Measurements from ENCODE around the gene LENG9. TPM values are rescaled to one million over a fixed set of nuclear protein-coding genes. Genes with fewer than 3 reads are reported as not detected.

Gene LENG9
- total and polyA plus RNA-seq, 2 of the 13 experiments (the other 11 are each of a cell fraction or from before 2014, with no cell fraction given), result 0.75 to 2.9 TPM

GRCh38 chr19:54470991-54471782 is 7.6 kb upstream of the LENG9 start (continued):
- TF ChIP-seq MTA1 (CRISPR knock-in tag; IDR thresholded peaks at IDR 0.05; ENCODE audit: borderline replicate concordance) (0 out of 2 replicates have a peak, but pooled peaks have one; percentile 24), MAZ (IDR thresholded peaks at IDR 0.05; ENCODE audit: borderline replicate concordance, low read depth, low read length) (no peak), MAZ (CRISPR knock-in tag; IDR thresholded peaks at IDR 0.05; ENCODE audit: low read depth) (no peak), ZBTB7A (CRISPR knock-in tag; IDR thresholded peaks at IDR 0.05) (no peak), ZNF878 (CRISPR knock-in tag; IDR thresholded peaks at IDR 0.05) (no peak), HNRNPL (IDR thresholded peaks at IDR 0.05; ENCODE audit: low read depth, low read length) (0 out of 2 replicates have a peak, but pooled peaks have one; percentile 34), MED1 (CRISPR knock-in tag; IDR thresholded peaks at IDR 0.05) (no peak), ZFP1 (CRISPR knock-in tag; IDR thresholded peaks at IDR 0.05) (no peak)
- TF ChIP-seq, protein P1, sequence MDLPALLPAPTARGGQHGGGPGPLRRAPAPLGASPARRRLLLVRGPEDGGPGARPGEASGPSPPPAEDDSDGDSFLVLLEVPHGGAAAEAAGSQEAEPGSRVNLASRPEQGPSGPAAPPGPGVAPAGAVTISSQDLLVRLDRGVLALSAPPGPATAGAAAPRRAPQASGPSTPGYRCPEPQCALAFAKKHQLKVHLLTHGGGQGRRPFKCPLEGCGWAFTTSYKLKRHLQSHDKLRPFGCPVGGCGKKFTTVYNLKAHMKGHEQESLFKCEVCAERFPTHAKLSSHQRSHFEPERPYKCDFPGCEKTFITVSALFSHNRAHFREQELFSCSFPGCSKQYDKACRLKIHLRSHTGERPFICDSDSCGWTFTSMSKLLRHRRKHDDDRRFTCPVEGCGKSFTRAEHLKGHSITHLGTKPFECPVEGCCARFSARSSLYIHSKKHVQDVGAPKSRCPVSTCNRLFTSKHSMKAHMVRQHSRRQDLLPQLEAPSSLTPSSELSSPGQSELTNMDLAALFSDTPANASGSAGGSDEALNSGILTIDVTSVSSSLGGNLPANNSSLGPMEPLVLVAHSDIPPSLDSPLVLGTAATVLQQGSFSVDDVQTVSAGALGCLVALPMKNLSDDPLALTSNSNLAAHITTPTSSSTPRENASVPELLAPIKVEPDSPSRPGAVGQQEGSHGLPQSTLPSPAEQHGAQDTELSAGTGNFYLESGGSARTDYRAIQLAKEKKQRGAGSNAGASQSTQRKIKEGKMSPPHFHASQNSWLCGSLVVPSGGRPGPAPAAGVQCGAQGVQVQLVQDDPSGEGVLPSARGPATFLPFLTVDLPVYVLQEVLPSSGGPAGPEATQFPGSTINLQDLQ (CRISPR knock-in tag; IDR thresholded peaks at IDR 0.05), result no peak
- TF ChIP-seq, protein P2, sequence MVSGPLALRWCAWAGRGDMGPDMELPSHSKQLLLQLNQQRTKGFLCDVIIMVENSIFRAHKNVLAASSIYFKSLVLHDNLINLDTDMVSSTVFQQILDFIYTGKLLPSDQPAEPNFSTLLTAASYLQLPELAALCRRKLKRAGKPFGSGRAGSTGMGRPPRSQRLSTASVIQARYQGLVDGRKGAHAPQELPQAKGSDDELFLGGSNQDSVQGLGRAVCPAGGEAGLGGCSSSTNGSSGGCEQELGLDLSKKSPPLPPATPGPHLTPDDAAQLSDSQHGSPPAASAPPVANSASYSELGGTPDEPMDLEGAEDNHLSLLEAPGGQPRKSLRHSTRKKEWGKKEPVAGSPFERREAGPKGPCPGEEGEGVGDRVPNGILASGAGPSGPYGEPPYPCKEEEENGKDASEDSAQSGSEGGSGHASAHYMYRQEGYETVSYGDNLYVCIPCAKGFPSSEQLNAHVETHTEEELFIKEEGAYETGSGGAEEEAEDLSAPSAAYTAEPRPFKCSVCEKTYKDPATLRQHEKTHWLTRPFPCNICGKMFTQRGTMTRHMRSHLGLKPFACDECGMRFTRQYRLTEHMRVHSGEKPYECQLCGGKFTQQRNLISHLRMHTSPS (CRISPR knock-in tag; IDR thresholded peaks at IDR 0.05; ENCODE audit: low read depth), result no peak
- TF ChIP-seq, protein P3, sequence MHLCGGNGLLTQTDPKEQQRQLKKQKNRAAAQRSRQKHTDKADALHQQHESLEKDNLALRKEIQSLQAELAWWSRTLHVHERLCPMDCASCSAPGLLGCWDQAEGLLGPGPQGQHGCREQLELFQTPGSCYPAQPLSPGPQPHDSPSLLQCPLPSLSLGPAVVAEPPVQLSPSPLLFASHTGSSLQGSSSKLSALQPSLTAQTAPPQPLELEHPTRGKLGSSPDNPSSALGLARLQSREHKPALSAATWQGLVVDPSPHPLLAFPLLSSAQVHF (CRISPR knock-in tag; IDR thresholded peaks at IDR 0.05), result no peak

All from HepG2 (cell line).